Gastrocnemius medialis (tissue), 4 donors: ENCODE data around the gene VWA1.

Source experiments
- CTCF ChIP-seq, 5 experiments: fragments of 450-650 bp in 3 of 5; fragments of 200-600 bp in 2 of 5; sonication (generic) in 2 of 5; IDR thresholded peaks in 4 of 5; conservative IDR thresholded peaks in 1 of 5; 1 replicate in 4 of 5; 2 replicates in 1 of 5; pipeline ENCODE4 v1.5.1; 2016 to 2019; ENCODE audit warnings: antibody characterized with exemption in 5 of 5, mild to moderate bottlenecking in 3 of 5, moderate library complexity in 3 of 5
- POLR2A ChIP-seq, 2 donors: fragments of 450-650 bp; IDR thresholded peaks; one replicate each; pipeline ENCODE4 v1.6.1; 2017; ENCODE audit warnings: antibody characterized with exemption in 2 of 2, mild to moderate bottlenecking in 2 of 2, moderate library complexity in 2 of 2

- TF ChIP-seq CTCF (IDR thresholded peaks at IDR 0.05 in 4 of 5, conservative IDR thresholded peaks at IDR 0.05 in 1 of 5) (no peak), POLR2A (IDR thresholded peaks at IDR 0.05) (no peak)
These were observed 9.6 kb upstream of the VWA1 start for GRCh38 chr1:1425753-1426495.
